22Rv1 (cell line): ENCODE data around the gene TMPRSS6.

Source experiments
- H3K27ac ChIP-seq: fragments of 450-650 bp; 2 replicates; pipeline ENCODE4 v1.5.1; 2017
- ZFX ChIP-seq: fragments of 450-650 bp; IDR thresholded peaks from 2 replicates; pipeline ENCODE4 v1.6.1; 2017; ENCODE audit warnings: antibody characterized with exemption, borderline replicate concordance
- TF ChIP-seq, protein P1 (sequence below): fragments of 450-650 bp; IDR thresholded peaks from 2 replicates; pipeline ENCODE4 v1.5.1; 2017; ENCODE audit warnings: mild to moderate bottlenecking

Gene TMPRSS6

DNA sequence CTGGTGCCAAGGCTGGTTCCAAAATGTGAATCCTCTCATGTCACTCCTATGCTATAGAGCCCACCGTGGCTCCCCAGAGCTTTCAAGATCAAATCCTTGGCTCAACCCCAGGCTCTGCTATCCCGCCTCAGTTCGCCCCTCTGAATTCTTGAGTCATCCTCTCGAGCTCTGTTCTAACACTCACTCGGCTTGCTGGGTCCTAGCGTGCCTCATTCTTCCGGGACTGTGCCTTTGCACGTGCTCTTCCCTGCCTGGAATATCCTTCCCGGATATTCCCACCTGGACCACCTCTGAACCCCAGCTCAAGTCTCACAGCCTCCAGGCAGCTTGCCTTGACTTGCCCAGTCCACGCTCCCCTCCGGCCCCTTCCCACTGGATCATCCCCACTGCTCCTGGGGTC is 45.0 kb downstream of the TMPRSS6 start:
- no peak overlapping the region for H3K27ac ChIP-seq
- no peak for TF ChIP-seq ZFX
- TF ChIP-seq, protein P1, sequence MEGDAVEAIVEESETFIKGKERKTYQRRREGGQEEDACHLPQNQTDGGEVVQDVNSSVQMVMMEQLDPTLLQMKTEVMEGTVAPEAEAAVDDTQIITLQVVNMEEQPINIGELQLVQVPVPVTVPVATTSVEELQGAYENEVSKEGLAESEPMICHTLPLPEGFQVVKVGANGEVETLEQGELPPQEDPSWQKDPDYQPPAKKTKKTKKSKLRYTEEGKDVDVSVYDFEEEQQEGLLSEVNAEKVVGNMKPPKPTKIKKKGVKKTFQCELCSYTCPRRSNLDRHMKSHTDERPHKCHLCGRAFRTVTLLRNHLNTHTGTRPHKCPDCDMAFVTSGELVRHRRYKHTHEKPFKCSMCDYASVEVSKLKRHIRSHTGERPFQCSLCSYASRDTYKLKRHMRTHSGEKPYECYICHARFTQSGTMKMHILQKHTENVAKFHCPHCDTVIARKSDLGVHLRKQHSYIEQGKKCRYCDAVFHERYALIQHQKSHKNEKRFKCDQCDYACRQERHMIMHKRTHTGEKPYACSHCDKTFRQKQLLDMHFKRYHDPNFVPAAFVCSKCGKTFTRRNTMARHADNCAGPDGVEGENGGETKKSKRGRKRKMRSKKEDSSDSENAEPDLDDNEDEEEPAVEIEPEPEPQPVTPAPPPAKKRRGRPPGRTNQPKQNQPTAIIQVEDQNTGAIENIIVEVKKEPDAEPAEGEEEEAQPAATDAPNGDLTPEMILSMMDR = no peak

DNA sequence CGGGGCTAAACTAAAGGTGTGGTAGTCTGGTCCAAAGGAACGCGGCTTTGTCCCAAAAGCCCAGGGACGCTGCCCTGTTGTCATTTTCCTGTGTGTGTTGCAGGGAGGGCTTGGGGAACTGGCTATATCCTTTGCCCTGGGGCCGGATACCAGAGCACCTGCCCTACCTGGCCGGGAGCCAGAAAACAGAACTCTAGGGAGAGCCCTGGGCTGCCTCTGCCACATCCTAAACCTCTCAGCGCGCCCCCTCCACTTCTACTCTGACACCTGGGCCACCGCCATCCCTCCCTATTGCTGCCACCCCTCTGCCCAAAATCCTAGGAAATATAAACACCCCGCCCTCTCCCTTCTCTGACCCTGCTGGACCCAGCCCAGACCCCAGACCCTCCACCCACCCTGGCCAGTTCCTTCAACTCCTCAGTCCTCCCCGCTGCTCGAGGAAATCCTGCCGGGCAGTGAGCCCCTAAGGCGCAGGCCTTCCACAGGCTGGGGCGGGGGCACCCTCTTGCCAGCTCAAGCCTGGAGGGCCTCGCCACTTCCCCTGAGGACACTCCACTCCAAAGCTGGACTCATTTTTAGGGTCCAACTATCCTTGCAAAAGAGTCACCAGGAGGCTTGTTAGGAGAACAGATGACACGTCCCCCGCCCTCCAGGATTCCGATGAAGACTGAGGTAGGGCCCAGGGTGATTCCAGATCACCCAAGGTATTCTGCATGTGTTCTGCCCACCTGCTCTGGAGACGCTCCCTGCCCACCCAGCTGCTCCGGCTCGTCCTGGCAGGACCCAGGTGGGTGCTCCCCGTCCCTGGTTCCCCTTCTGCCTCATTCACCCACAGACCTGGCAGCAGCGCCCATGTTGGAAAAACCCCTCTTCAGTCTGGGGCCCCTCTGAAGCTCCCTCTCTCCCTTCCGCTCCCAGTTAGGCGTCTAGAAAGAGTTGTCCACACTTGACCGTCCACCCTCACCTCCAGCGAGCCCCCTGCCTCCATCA is 45.8 kb downstream of the TMPRSS6 start:
- TF ChIP-seq ZFX = no peak
- TF ChIP-seq, protein P1 = no peak
- no peak overlapping the region for H3K27ac ChIP-seq

DNA sequence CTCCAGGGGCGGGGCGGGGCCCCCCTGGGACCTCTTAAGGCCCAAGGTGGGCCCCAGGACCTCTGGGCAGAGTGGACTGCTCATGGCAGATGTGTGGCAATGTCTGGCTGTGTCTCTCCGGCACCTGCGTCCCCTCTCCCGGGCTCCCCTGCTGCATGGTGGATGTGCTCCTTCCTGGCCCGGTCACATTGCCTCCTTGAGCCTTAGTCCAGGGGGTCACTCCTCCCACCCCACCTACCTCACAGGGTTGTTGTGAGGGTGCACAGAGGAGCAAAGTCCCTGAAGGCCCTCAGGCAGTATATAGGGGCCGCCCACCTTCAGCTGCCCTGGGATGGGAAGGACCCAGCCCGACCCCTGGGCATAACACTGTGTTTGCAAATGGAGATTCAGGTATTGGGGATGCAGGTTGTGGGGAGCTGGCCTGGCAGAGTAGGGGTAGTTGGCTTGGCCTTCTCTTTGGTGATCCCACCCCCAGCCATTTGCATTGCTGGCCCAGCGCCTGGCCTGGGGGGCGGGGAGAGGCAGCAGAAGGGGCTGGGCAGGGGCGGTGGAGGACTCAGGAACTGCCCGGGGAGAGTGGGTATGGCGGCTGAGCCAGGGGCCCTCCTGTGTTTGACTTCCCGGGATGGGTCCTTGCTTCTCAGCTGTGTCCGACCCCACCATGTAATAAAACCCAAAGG is 46.7 kb downstream of the TMPRSS6 start:
- H3K27ac ChIP-seq = no peak overlapping the region
- no peak for TF ChIP-seq ZFX
- TF ChIP-seq, protein P1 = no peak

DNA sequence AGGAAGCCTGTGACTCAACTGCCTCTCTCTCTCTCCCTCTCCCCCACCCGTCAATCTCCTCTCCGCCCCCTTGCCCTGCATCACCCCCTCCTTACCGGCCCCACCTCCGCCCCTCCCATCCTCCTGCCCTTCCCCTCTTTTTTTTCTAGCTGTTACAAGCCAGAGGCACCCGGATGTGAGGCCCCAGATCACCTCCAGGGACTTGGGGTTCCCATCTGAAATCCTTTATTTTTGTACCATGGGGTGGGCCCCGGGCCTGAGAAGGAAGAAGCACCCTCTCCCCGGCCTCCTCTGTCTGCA is 47.2 kb downstream of the TMPRSS6 start:
- TF ChIP-seq ZFX = no peak

DNA sequence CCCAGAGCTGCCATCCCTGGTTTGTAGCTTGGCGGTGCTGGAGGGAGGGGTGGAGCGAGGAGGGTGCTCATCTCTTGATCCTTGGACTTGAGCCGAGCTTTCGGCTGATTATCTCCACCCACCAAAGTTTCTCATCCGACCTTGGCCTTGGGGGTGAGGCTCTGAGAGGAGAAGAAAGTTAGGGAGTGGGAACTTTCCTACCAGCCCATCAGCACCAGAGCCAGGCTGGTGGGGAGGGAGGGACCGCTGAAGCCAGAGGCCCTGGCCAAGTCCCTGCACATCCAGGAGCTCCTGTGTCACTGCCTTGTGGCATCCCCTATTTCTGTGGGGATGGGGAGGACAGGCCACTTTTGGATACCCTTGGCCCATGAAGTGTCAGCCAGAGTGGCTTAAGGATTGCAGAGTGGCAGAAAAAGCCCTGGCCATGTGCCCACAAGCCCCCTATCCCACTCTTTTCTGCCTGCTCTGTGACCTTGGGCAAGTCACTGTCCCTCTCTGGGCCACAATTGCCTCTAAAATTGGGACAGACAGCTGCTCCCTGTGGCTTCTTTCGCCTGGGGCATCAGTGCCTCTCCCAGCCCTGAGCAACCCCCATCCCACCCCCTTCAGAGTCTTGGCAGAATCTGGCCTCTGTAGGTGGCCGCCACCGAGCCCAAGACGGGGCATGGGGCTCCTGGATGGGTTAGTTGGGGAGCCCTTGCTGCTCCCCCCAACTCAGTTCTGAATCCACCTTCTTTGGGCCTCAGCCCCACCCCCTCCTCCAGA is 47.7 kb downstream of the TMPRSS6 start:
- no peak for TF ChIP-seq ZFX
- TF ChIP-seq, protein P1 = no peak
- no peak overlapping the region for H3K27ac ChIP-seq

More for the DNA sequence above, 47.2 kb downstream of the TMPRSS6 start:
- H3K27ac ChIP-seq = no peak overlapping the region

DNA sequence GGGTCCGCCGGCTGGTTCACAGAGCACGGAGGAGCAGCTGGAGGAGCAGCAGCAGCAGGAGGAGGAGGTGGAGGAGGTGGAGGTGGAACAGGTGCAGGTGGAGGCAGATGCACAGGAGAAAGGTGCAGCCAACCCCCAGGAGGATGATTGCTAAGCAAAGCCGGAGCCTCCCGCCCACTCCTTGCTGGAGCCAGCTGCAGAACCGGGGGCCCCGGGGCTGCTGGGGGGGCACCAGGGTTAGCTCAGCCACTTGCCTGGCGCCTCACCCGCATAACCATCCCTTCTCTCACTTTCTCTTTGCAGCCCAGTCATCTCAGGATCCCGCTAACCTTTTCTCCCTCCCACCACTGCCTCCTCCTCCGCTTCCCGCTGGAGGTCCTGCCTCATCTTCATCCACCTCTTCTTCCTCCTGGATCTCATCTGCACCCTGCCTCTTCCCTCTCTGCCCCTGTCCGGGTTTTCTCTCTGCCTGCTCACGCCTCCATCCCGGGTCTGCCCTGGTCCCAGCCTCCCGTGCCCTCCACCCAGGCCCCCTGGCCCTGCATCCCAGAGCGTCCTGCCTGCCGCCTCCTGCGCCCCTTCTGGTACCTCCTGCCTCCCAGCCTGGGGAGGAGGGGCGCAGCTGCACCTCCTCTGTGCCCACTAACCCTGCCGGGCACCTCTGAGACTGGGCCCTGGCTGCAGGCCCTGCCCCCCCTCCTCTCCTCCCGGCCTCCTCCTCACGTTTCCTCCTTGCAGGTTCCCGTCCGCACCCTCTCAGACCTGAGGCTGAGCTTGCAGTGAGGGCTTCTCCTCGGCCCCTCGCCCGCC is 48.5 kb downstream of the TMPRSS6 start:
- H3K27ac ChIP-seq = no peak overlapping the region

More for the DNA sequence above, 48.5 kb downstream of the TMPRSS6 start:
- TF ChIP-seq, protein P1 = no peak
- TF ChIP-seq ZFX = no peak
